ENCODE data around the gene C20orf96.

C20orf96 gene

DNA sequence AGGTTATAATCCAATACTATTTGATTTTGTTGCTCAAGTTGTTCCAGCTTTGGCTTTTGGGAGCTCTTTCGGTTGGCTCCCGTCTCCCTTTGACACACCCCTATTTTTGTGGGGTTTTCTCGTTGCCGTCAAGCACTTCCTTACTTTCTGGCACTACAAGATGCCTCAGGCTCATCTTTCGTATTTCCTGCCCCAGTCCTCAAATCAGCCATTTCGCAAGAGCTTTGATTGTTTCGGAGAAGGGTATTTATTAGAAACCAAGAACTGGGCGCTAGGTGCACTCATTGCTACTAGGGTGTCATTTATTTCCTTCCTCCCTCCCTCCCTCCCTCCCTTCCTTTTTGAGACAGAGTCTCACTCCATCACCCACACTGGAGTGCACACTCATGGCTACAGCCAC lies 21.5 kb upstream of the C20orf96 start:
- no peak for DNase-seq

DNA sequence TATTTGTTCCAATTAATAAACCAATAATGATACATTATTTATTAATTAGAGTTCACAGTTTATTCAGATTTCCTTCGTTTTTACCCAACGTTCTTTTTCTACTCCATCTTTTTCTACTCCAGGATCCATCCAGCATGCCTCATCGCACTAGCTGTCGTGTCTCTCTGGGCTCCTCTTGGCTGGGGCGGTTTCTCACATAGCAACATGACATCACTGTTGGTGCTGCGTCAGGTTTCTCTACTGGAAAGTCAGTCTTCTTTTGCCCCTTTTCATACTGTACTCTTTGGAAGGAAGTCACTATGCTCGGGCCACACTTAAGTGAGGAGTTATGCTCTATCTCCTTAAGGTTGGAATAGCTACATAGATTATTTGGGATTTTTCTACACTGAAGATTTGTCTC lies 21.1 kb upstream of the C20orf96 start:
- DNase-seq = no peak

DNA sequence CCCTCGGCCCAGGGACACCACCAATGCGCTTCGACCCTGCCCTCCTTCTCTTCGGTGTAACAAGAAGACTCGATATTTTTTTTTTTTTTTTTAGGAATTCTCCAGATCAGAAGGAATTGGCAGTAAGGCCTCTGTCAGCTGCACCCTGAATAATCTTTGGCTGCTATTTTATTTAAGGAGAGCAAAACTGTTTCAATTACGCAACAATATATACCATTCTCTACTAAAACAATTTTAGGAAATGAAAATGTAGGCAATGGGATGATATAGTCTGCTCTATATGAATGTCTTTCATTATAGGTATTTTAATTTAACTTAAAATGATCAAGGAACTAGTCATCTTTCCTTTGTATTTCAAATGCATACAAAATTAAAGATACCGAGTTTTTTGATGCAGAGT lies 20.1 kb upstream of the C20orf96 start:
- DNase-seq = no peak

DNA sequence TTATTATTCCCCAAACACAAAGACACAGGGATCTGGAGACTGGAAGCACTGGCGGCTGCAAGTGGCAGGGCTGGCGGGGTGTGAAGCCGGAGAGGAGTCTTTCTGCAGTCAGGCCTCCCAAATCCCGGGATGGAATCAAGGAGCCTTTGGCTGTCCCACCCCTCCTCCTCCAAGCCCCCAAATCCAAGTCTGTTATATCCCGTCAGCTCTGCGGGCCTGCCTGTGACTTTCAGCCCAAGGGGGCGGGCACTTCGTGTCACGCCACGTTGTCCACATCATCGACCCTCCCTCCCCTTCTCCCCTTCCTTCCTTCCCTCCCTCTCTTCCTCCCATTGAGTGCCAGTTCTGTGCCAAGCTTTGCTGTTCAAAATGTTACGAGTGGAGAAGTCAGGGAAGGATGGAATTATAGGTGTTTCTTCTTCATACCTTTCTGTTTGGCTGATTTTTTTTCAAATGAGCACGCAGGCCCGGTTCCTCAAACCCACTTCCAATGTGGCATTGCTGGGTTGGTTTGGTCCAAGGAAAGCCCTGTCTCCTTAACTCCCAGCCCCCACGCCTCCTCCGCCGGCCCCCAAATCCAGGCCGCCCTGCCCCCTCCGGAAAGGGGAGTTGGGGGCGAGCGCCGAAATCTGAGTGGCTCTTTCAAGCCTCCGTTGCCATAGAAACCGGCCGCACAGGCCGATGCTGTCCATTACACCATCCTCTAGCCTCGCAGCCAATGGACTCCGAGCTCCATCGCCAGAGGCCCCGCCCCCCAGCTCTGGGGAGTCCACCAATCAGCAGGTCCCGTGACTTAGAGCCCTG lies 19.5 kb upstream of the C20orf96 start:
- peak; percentile 92 for DNase-seq

DNA sequence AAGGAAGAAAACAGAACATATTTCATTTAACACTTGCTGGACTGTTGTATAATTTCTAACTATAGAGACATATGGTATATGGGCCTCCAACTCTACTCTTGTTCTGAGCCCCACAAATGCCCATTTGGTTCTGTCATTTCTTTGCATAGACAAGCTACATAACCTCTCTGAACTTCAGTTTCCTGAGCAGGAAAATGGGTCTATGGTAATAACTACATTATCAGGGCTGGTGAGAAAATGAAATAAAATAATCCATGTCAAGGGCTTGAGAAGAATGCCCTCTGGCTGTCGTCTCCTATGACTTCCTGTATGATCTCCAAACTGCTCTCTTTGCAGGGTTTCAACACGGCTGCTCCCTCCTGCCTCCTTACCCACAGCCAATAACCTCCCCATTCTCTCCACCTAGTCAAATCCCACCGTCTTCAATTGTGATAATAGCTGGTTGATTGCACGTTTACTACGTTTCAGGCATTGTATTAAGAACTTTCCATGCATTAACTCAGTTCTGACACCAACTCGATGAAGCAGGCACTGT lies 18.8 kb upstream of the C20orf96 start:
- no peak for DNase-seq

DNA sequence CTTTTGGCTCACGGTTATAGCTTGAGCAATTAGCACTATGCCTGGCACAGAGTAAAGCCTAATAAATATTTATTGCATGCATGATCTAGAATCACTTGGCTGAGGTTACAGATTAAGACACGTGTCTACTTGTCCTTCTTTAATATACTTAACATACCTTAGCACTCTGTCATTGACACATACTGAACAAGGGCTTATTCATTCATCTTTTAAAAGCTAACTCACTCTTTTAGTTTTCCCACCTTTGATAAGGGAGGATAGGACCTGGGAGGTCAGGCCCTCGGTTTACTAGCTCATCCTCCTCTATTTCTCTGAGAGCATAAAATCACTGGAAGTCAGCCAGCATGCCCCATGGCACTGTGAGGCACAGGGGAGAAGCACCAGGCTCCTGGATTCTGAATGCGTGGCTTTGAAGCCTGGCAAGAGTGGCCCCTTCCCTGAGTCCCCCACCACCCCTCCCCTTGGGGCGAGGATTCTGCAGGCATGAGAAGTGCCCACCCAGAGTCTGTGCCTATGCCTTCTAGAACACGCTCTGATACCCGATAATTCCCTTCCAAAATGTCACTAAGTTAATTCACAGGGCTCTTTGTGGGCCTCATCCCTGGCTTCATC lies 18.0 kb upstream of the C20orf96 start:
- DNase-seq = no peak

DNA sequence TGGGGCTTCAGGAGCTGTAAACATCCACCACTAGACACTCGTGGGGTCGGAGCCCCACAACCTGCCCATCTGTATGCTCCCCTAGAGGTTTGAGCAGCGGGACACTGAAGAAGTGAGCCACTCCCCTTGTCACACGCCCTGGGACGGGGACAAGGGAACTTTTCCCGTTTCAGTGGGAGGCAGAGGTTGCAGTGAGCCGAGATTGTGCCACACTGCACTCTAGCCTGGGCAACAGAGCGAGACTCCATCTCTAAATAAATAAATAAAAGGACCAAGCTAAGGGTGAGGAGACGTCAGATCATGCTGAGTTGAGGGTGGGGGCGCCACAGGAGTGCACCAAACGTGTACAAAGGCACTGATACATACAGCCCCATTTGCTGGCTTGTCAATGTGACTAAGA lies 15.2 kb upstream of the C20orf96 start:
- DNase-seq = no peak

DNA sequence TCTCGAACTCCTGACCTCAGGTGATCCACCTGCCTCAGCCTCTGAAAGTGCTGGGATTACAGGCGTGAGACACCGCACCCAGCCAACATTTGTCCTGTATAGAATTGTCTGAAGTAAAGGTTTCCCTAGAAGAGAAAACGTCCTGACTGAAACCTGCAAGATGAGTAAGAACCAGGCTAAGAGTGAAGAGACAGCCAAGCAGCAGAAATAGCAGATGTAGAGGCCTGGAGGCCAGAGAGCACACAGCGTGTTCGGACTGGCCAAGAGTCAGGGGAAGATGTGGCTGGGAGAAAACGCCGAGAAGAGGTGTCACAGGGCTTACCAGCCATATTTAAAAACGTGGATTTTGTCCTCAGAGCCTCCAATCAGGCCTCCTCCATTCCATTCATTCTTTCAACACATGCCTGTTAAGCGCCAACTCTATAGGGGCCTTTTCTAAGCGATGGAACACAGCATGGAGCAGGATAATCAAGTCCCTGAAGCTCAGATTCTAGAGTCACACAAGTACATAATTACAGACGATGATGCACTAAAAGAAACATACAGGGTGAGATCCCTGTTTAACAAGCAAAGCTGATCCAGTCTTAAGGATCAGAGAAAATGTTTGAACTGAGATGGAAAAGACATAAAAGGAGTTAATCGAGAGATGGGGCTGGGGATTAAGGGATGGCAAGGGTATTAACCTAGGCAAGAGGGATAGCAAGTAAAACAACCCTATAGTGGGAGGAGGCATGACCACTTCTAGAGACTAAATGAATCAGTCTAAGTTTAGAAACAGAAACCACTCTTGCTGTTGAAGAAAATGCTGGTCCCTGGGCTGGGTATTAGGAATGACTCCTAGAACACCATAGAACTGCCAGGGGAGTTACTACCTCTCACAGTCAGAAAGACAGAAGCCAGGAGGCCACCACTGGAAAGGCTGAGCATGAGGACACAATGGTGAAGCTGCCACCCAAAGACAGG lies 11.6 kb upstream of the C20orf96 start:
- no peak for DNase-seq

DNA sequence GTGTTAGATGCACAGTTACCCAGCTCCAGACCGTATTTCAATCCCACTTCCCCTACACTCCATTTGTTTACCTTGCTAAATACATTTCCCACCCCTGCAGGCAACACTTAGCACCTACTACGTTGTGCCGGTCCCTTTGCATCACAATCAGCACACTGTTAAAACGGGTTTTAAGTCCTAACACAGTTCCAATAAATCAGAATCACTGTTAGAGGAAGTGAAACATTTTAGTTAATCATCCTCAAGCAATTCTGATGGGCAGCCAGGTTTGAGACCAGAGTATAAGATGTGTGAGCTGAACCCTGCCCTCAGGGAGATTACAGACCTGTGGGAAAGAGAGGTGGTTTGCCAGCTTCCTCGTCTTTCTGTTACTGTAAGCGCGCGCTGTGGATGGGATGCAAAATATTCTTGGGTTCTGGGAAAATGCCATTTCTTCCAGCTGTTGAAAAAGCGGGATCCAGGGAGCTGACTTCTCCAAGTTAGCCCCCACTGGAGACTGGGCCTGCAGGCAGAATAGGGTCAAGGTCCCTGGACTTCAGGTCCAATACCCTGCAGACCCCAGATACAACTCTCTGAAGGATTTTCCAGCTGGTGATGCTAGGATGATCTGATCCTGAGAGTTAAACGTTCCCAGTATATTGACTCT lies 9.9 kb upstream of the C20orf96 start:
- DNase-seq = no peak

DNA sequence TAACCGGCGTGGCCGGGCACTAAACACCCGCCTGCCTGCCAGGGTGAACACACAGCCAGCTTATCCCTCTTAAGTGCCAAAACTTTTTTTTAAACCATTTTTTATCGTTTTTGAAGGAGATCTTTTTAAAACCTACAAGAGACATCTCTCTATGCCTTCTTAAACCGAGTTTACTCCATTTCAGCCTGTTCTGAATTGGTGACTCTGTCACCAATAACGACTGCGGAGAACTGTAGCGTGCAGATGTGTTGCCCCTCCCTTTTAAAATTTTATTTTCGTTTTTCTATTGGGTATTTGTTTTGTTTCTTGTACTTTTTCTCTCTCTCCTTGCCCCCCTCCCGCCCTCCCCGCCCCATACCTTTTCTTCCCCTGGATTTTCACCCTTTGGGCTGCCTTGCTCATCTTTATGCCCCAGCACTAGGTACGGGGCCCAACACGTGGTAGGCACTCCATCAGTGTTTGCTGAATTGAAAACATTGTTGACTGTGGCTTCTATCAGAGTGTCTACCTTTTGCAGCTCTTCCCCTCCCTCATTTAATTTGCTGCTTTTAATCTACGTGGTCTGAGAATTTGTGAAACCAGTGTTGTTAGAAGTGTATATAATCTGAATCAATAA lies 8.3 kb upstream of the C20orf96 start:
- DNase-seq = no peak

DNA sequence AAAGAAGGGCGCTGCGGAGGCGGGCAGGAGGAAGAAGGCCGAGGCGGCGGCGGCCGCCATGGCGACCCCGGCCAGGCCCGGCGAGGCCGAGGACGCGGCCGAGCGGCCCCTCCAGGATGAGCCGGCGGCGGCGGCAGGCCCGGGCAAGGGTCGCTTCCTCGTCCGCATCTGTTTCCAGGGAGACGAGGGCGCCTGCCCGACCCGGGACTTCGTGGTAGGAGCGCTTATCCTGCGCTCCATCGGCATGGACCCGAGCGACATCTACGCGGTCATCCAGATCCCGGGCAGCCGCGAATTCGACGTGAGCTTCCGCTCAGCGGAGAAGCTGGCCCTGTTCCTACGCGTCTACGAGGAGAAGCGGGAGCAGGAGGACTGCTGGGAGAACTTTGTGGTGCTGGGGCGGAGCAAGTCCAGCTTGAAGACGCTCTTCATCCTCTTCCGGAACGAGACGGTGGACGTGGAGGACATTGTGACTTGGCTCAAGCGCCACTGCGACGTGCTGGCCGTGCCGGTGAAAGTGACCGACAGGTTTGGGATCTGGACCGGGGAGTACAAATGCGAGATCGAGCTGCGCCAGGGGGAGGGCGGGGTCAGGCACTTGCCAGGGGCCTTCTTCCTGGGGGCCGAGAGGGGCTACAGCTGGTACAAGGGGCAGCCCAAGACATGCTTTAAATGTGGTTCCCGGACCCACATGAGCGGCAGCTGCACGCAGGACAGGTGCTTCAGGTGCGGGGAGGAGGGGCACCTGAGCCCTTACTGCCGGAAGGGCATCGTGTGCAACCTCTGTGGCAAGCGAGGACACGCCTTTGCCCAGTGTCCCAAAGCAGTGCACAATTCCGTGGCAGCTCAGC lies 7.6 kb upstream of the C20orf96 start:
- peak; percentile 43 for DNase-seq

DNA sequence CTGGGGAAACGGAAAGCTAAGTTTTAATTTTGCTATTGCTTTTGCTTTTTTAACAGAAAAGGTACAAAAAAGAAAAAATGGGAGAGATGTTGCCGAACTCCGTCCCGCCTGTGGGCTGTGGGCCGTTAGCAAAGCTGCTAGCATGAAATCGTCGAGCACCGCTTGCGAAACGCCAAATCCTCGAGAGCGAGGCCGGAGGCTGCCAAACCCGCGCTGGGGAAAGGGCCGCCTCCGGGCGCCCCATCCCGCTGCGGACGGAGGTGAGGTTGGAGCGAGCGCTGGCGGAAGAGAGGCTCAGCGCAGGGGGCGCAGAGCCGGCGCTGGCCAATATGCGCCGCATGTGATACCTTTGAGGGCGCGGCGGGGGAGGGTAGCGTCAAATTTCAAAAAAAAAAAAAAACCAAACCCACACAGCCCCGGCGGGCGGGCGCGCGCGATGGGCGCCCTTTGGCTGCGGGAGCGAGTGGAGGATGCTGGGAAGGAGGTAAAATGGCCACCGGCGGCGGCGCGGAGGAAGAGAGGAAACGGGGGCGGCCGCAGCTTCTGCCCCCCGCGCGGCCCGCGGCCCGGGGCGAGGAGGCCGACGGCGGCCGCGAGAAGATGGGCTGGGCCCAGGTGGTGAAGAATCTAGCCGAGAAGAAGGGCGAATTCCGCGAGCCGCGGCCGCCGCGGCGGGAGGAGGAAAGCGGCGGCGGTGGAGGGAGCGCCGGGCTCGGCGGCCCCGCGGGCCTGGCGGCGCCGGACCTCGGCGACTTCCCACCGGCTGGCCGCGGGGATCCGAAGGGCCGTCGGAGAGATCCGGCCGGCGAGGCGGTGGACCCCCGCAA lies 6.8 kb upstream of the C20orf96 start, which contains the start of gene ZCCHC3:
ZCCHC3 (plus strand) TSS at position 473 of the 827 bp plus-strand sequence; CDS start at position 490, 17 bp downstream.
- peak; percentile 84 for DNase-seq

DNA sequence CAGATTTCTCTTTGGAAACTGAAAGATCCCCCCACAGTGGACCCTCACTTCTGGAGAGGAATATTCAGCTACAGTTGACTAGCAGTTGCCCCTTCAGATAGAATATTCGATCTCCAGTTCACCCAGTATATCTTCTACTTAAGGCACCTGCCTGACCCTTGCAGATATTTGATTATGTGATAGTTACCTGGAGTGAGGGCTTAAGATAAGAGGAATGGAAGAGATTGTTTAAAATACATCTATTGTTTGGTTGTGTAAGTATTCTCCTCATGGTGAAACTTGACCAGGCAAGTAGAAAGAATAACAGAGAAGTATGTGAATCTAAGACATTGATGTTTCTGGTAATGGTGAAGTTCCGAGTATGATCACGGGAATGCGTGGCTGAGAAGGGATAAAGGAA lies 5.3 kb upstream of the C20orf96 start:
- DNase-seq = no peak

DNA sequence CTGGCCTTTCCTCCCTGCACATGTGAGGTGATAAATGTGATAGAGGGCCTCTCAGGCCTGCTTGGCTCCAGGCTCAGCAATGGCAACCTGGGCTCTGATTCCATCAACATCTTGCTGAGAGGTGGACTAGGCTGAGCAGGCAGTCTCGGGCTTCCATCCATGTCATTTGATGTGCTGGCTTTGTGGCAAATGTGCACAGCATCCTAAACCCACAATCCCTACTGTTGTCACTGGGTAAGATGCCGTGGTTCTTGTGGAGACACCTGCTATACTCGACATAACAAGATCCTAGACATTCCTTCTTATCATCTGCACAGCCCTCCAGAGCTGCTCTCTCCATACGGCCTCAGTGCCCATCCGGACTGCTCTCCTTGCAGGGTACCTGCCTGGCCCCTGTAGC lies 4.1 kb upstream of the C20orf96 start:
- DNase-seq = no peak

DNA sequence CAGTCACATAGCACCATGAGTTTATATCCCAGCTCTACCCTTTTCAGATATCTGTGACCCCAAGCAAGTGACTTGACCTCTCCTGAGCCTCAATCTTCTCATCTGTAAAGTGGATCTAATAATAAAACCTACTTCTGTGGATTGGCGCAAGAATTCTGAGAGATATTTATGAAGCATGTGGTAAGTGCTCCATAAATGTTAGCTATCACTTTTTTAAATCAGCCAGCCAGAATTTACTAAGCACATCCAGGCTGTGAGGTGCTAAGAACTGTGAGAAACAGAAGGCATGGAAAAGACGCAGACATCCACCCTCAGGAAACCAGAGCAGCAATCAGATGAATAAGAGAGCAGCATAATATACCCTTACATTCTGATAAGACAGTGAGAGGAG lies 862 bp downstream of the C20orf96 start:
- DNase-seq = no peak

DNA sequence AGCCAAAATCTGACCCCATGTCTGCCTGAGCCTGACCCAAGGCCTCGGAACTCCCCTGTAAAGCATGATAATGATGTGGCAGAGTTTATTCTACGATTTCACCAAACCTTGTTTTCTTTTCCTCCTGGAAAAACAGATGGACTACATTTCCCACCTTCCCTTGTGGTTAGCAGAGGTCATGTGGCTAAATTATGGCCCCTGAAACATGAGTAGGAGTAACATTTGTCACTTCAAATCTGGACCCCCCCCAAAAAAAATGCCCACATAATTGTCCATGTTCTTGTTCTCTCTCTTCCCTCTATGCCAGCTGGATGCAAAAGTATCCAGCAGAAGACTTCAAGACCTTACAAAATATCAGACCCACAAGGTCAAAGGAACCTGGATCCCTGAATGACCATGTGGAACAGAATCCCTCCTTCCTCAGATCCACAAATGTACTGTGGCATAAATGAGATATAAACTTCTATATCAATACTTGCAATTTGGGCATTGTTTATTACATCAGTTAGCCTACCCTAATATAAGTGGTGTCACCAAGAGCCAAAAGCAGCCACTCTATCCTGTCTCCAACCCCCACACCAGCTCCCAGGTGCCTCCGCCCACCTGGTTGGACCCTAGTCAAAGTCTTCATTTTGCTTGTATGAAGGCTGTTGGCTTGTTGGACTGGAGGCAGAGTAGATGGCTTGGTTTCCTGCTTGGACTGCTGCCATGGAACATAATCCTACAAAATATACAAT lies 1.4 kb downstream of the C20orf96 start:
- DNase-seq = no peak

DNA sequence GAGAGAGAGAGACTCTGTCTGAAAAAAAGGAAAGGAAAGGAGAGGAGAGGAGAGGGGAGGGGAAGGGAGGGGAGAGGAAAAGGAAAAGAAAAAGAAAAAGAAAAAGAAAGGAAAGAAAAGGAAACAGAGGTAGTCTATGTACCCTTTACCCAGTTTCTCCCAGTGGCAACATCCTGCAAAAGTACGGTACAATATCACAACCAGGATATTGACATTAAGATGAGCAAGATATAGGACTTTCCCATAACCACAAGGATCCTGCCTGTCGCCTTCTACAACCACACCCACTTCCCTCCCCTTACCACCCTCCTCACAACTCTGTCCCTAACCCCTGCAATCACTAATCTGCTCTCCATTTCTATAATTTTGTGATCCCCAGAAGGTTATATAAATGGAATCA lies 4.0 kb downstream of the C20orf96 start:
- DNase-seq = no peak

DNA sequence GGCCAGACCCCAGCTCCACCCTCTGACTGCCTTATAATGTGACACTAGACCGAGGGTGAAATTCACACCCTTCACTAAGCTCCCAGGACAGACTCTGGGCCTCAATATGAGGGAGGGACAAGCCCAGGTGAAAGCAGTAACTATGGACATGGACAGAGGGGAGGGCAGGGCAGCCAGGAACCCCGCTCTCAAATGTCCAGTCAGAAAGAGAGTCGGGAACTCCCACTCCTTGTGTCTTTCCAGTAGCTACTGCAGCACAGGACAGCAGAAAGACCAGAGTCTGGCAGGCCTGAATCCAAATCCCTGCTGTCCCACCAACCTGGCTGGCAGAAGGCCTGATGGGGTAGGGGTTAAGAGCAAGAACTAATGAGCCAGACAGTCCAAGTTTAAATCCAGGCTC lies 6.4 kb downstream of the C20orf96 start:
- no peak for DNase-seq

Data from CD4-positive, alpha-beta T cell treated with Interferon gamma for 1 hour (primary cell).